ENCODE data around the gene PKP4. TPM values are rescaled to one million over a fixed set of nuclear protein-coding genes. Genes with fewer than 3 reads are reported as not detected.

Gene PKP4
- total RNA-seq, 2 donors from 2014 or later, result 90.5 to 102 TPM

DNA sequence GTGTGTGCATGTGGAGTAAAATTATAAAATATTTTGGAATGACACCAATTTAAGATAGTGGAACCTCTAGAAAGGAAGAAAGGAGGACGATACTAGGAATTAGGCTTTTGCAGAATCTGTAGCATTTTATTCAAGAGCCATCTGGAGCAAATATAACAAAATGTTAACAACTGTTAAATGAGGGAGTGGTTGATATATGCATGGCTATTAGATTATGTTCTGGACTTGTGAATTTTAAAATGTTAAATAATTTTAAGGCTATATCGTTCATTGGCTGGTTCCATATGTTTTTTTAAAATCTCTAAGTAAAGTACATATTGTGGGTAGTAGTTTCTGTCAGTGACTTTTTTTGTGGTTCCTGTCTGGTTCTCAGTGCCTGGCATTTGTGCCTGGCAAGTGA lies 123.2 kb downstream of the PKP4 start:
- peaks cover 15% of the 10 kb centered on the region for H3K36me3 ChIP-seq (ENCODE audit: control insufficient read depth, insufficient read depth, low read length)
- Mint-ChIP-seq H3K27ac (no peak overlapping the region), H3K27me3 (ENCODE audit: insufficient read depth) (no peaks in the 10 kb centered on the region), H3K36me3 (ENCODE audit: low read depth) (peaks cover 6% of the 10 kb centered on the region), H3K4me3 (no peak overlapping the region), H3K9me3 (no peaks in the 10 kb centered on the region), H3K4me1 (no peaks in the 10 kb centered on the region)
- no peak for DNase-seq
- 87 to 92% methylated on average over 2 of the region's 2 CpGs for WGBS, 2 experiments (ENCODE audit: insufficient coverage in 1 of 2, insufficient read length in 1 of 2)
- no peaks in the 10 kb centered on the region for H3K9me3 ChIP-seq (ENCODE audit: control insufficient read depth, low read length)
- H3K4me1 ChIP-seq (ENCODE audit: control insufficient read depth, insufficient read depth, low read length), result no peaks in the 10 kb centered on the region
- no peak overlapping the region for H3K27ac ChIP-seq (ENCODE audit: low read depth, low read length)
- no peak overlapping the region for H3K9ac ChIP-seq (ENCODE audit: extremely low read depth, low read length, poor library complexity, severe bottlenecking)
- H3K4me3 ChIP-seq (ENCODE audit: low read length), result no peak overlapping the region
- TF ChIP-seq, protein P1, sequence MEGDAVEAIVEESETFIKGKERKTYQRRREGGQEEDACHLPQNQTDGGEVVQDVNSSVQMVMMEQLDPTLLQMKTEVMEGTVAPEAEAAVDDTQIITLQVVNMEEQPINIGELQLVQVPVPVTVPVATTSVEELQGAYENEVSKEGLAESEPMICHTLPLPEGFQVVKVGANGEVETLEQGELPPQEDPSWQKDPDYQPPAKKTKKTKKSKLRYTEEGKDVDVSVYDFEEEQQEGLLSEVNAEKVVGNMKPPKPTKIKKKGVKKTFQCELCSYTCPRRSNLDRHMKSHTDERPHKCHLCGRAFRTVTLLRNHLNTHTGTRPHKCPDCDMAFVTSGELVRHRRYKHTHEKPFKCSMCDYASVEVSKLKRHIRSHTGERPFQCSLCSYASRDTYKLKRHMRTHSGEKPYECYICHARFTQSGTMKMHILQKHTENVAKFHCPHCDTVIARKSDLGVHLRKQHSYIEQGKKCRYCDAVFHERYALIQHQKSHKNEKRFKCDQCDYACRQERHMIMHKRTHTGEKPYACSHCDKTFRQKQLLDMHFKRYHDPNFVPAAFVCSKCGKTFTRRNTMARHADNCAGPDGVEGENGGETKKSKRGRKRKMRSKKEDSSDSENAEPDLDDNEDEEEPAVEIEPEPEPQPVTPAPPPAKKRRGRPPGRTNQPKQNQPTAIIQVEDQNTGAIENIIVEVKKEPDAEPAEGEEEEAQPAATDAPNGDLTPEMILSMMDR (conservative IDR thresholded peaks at IDR 0.05), result no peak
- no peaks in the 10 kb centered on the region for H3K27me3 ChIP-seq (ENCODE audit: control insufficient read depth, insufficient read depth, low read length, poor library complexity, severe bottlenecking)

DNA sequence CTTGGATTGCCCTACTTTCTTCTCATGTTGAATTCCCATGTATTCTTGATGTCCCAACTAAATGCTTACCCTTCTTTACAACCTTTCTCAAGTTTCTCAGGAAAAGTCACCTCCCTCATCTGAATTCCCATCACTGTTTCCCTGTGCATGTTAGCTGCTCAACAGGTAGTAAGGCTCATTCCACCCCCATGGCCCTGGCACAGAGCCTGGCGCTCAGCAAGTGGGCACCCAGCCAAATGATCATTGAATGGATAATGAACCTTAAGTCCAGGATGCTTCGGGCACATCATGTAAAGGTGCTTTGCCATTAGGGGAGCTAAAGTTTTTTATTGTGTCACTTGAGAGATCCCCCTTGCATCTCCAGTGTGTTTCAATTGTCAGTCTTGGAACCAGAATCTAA lies 124.0 kb downstream of the PKP4 start:
- Histone ChIP-seq H3K4me1 (ENCODE audit: control insufficient read depth, insufficient read depth, low read length) (no peaks in the 10 kb centered on the region), H3K4me3 (ENCODE audit: low read length) (no peak overlapping the region), H3K9me3 (ENCODE audit: control insufficient read depth, low read length) (no peaks in the 10 kb centered on the region), H3K27me3 (ENCODE audit: control insufficient read depth, insufficient read depth, low read length, poor library complexity, severe bottlenecking) (no peaks in the 10 kb centered on the region), H3K9ac (ENCODE audit: extremely low read depth, low read length, poor library complexity, severe bottlenecking) (no peak overlapping the region), H3K27ac (ENCODE audit: low read depth, low read length) (no peak overlapping the region), H3K36me3 (ENCODE audit: control insufficient read depth, insufficient read depth, low read length) (peaks cover 15% of the 10 kb centered on the region)
- TF ChIP-seq, protein P1 (conservative IDR thresholded peaks at IDR 0.05), result no peak
- 96 to 100% methylated on average over 1 to 2 of the region's 2 CpGs for WGBS, 2 experiments (ENCODE audit: insufficient coverage in 1 of 2, insufficient read length in 1 of 2)
- DNase-seq, result no peak
- H3K4me1 Mint-ChIP-seq, result no peaks in the 10 kb centered on the region
- peaks cover 6% of the 10 kb centered on the region for H3K36me3 Mint-ChIP-seq (ENCODE audit: low read depth)
- no peaks in the 10 kb centered on the region for H3K27me3 Mint-ChIP-seq (ENCODE audit: insufficient read depth)
- H3K9me3 Mint-ChIP-seq, result no peaks in the 10 kb centered on the region
- no peak overlapping the region for H3K27ac Mint-ChIP-seq
- no peak overlapping the region for H3K4me3 Mint-ChIP-seq

DNA sequence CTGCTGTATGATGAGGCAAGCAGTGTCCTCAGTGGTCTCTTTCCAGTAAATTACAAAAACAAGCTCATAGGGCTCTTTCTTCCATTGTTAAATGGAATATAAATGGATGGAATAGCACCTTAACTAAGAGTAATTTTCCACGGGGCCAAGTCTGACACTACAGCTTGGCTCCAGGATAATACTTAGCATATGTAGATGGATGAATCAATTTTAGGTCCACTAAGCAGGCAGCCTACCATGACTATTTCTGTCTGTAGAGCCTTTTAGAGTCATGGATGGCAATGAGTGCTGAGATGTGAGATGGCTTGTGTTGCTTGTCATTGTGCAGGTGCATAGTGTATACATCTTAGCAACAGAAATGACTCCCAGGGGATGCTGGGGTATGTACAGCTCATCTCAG lies 125.9 kb downstream of the PKP4 start:
- H3K27me3 ChIP-seq (ENCODE audit: control insufficient read depth, insufficient read depth, low read length, poor library complexity, severe bottlenecking), result no peaks in the 10 kb centered on the region
- H3K36me3 Mint-ChIP-seq (ENCODE audit: low read depth), result peaks cover 6% of the 10 kb centered on the region
- no peaks in the 10 kb centered on the region for H3K4me1 Mint-ChIP-seq
- H3K36me3 ChIP-seq (ENCODE audit: control insufficient read depth, insufficient read depth, low read length), result peaks cover 10% of the 10 kb centered on the region
- no peaks in the 10 kb centered on the region for H3K9me3 ChIP-seq (ENCODE audit: control insufficient read depth, low read length)
- no peaks in the 10 kb centered on the region for H3K4me1 ChIP-seq (ENCODE audit: control insufficient read depth, insufficient read depth, low read length)
- H3K27ac Mint-ChIP-seq, result no peak overlapping the region
- TF ChIP-seq, protein P1 (conservative IDR thresholded peaks at IDR 0.05), result no peak
- no peak overlapping the region for H3K27ac ChIP-seq (ENCODE audit: low read depth, low read length)
- no peak overlapping the region for H3K9ac ChIP-seq (ENCODE audit: extremely low read depth, low read length, poor library complexity, severe bottlenecking)
- no peak overlapping the region for H3K4me3 Mint-ChIP-seq
- WGBS, 2 experiments (ENCODE audit: insufficient coverage in 1 of 2, insufficient read length in 1 of 2), result 86 to 96% methylated on average over 1 of the region's 1 CpG
- no peaks in the 10 kb centered on the region for H3K27me3 Mint-ChIP-seq (ENCODE audit: insufficient read depth)
- H3K9me3 Mint-ChIP-seq, result no peaks in the 10 kb centered on the region
- DNase-seq, result no peak
- H3K4me3 ChIP-seq (ENCODE audit: low read length), result no peak overlapping the region

All from endodermal cell (in vitro differentiated cells).